ENCODE measurements around the gene MXRA8. TPM values are rescaled to one million over a fixed set of nuclear protein-coding genes. Genes with fewer than 3 reads are reported as not detected.
A peak's percentile ranks its signal among the peaks of the same experiment; 100 is the strongest.
"Not testable (repeated sequence)": the region's sequence is repeated elsewhere in the genome, so short reads cannot be mapped to it uniquely, and the experiment has no call there.

MXRA8 gene
- total RNA-seq, 2 donors from 2014 or later: 28.3 to 29.2 TPM

- Mint-ChIP-seq H3K4me3 (peak overlapping the region; percentile 76), H3K27ac (no peak overlapping the region), H3K4me1 (peaks cover 4% of the 10 kb centered on the region), H3K9me3 (peaks cover 3% of the 10 kb centered on the region), H3K36me3 (ENCODE audit: low read depth) (peaks cover 8% of the 10 kb centered on the region), H3K27me3 (ENCODE audit: insufficient read depth) (peaks cover 5% of the 10 kb centered on the region)
- peak; percentile 93 for TF ChIP-seq CTCF (conservative IDR thresholded peaks at IDR 0.05)
- H3K27me3 ChIP-seq (ENCODE audit: control insufficient read depth, insufficient read depth, low read length, poor library complexity, severe bottlenecking): no peaks in the 10 kb centered on the region
- WGBS, 2 experiments (ENCODE audit: insufficient coverage in 1 of 2, insufficient read length in 1 of 2): 62 to 65% methylated on average over 17 to 26 of the region's 26 CpGs
- DNase-seq: peak; percentile 95
- H3K9me3 ChIP-seq (ENCODE audit: control insufficient read depth, low read length): peaks cover 5% of the 10 kb centered on the region
- H3K27ac ChIP-seq (ENCODE audit: low read depth, low read length): no peak overlapping the region
- no peaks in the 10 kb centered on the region for H3K4me1 ChIP-seq (ENCODE audit: control insufficient read depth, insufficient read depth, low read length)
- no peak overlapping the region for H3K9ac ChIP-seq (ENCODE audit: extremely low read depth, low read length, poor library complexity, severe bottlenecking)
- H3K4me3 ChIP-seq (ENCODE audit: low read length): no peak overlapping the region
- peaks cover 12% of the 10 kb centered on the region for H3K36me3 ChIP-seq (ENCODE audit: control insufficient read depth, insufficient read depth, low read length)
Observed at GRCh38 chr1:1371746-1372711, 13.7 kb upstream of the MXRA8 start.

GRCh38 chr1:1371364-1371745 is 13.0 kb upstream of the MXRA8 start:
- H3K27me3 ChIP-seq (ENCODE audit: control insufficient read depth, insufficient read depth, low read length, poor library complexity, severe bottlenecking): no peaks in the 10 kb centered on the region
- H3K9me3 Mint-ChIP-seq: peaks cover 3% of the 10 kb centered on the region
- no peak overlapping the region for H3K27ac ChIP-seq (ENCODE audit: low read depth, low read length)
- no peak overlapping the region for H3K27ac Mint-ChIP-seq
- peaks cover 12% of the 10 kb centered on the region for H3K9me3 ChIP-seq (ENCODE audit: control insufficient read depth, low read length)
- no peak for DNase-seq
- peaks cover 8% of the 10 kb centered on the region for H3K36me3 Mint-ChIP-seq (ENCODE audit: low read depth)
- H3K4me1 ChIP-seq (ENCODE audit: control insufficient read depth, insufficient read depth, low read length): no peaks in the 10 kb centered on the region
- peaks cover 12% of the 10 kb centered on the region for H3K36me3 ChIP-seq (ENCODE audit: control insufficient read depth, insufficient read depth, low read length)
- H3K4me1 Mint-ChIP-seq: peaks cover 4% of the 10 kb centered on the region
- H3K4me3 Mint-ChIP-seq: no peak overlapping the region
- WGBS, 2 experiments (ENCODE audit: insufficient coverage in 1 of 2, insufficient read length in 1 of 2): 96% methylated on average over 11 to 12 of the region's 12 CpGs
- H3K9ac ChIP-seq (ENCODE audit: extremely low read depth, low read length, poor library complexity, severe bottlenecking): no peak overlapping the region
- H3K4me3 ChIP-seq (ENCODE audit: low read length): no peak overlapping the region
- H3K27me3 Mint-ChIP-seq (ENCODE audit: insufficient read depth): peaks cover 5% of the 10 kb centered on the region
- TF ChIP-seq CTCF (conservative IDR thresholded peaks at IDR 0.05): no peak

- Histone ChIP-seq H3K27me3 (ENCODE audit: control insufficient read depth, insufficient read depth, low read length, poor library complexity, severe bottlenecking) (no peaks in the 10 kb centered on the region), H3K27ac (ENCODE audit: low read depth, low read length) (no peak overlapping the region), H3K9me3 (ENCODE audit: control insufficient read depth, low read length) (peaks cover 17% of the 10 kb centered on the region), H3K4me3 (ENCODE audit: low read length) (no peak overlapping the region), H3K36me3 (ENCODE audit: control insufficient read depth, insufficient read depth, low read length) (peaks cover 12% of the 10 kb centered on the region), H3K4me1 (ENCODE audit: control insufficient read depth, insufficient read depth, low read length) (no peaks in the 10 kb centered on the region), H3K9ac (ENCODE audit: extremely low read depth, low read length, poor library complexity, severe bottlenecking) (no peak overlapping the region)
- Mint-ChIP-seq H3K4me1 (peaks cover 4% of the 10 kb centered on the region), H3K36me3 (ENCODE audit: low read depth) (peaks cover 8% of the 10 kb centered on the region), H3K4me3 (no peak overlapping the region), H3K27me3 (ENCODE audit: insufficient read depth) (peaks cover 5% of the 10 kb centered on the region), H3K27ac (no peak overlapping the region), H3K9me3 (peaks cover 3% of the 10 kb centered on the region)
- 94 to 96% methylated on average over 11 to 16 of the region's 16 CpGs for WGBS, 2 experiments (ENCODE audit: insufficient coverage in 1 of 2, insufficient read length in 1 of 2)
- no peak for DNase-seq
- no peak for TF ChIP-seq CTCF (conservative IDR thresholded peaks at IDR 0.05)
Observed at GRCh38 chr1:1370771-1371300, 12.5 kb upstream of the MXRA8 start.

- H3K36me3 ChIP-seq (ENCODE audit: control insufficient read depth, insufficient read depth, low read length): peaks cover 12% of the 10 kb centered on the region
- not testable (repeated sequence) for H3K4me1 Mint-ChIP-seq; H3K4me3 Mint-ChIP-seq; H3K9ac ChIP-seq (ENCODE audit: extremely low read depth, low read length, poor library complexity, severe bottlenecking); H3K27me3 ChIP-seq (ENCODE audit: control insufficient read depth, insufficient read depth, low read length, poor library complexity, severe bottlenecking); H3K4me3 ChIP-seq (ENCODE audit: low read length); H3K27ac Mint-ChIP-seq; H3K36me3 Mint-ChIP-seq (ENCODE audit: low read depth); H3K4me1 ChIP-seq (ENCODE audit: control insufficient read depth, insufficient read depth, low read length); H3K9me3 Mint-ChIP-seq; H3K27me3 Mint-ChIP-seq (ENCODE audit: insufficient read depth); DNase-seq; H3K27ac ChIP-seq (ENCODE audit: low read depth, low read length)
- H3K9me3 ChIP-seq (ENCODE audit: control insufficient read depth, low read length): peaks cover 19% of the 10 kb centered on the region
- 97 to 98% methylated on average over 5 to 14 of the region's 14 CpGs for WGBS, 2 experiments (ENCODE audit: insufficient coverage in 1 of 2, insufficient read length in 1 of 2)
Observed at GRCh38 chr1:1370094-1370493, 11.7 kb upstream of the MXRA8 start.

All from endodermal cell (in vitro differentiated cells).